Stimulated activated effector memory CD8-positive, alpha-beta T cell treated with anti-CD3 and anti-CD28 coated beads, Interleukin-12 subunit alpha, Interleukin-12 subunit beta, amount 100 ng/mL, for 72 hours (primary cell): ENCODE measurements around the gene YAP1.

Source experiments
- ATAC-seq: fragments of 150-1000 bp; cut with Tn5 transposase; 2 replicates; pipeline ENCODE4 v1.10.0; 2021
- DNase-seq, 2 donors: peaks; one replicate each; pipeline ENCODE4 v3.0.0; 2021 to 2022; ENCODE audit warnings: low spot score in 2 of 2
- H3K27ac Mint-ChIP-seq: one replicate; pipeline ENCODE4 v1.8.0; 2022; ENCODE audit warnings: mild to moderate bottlenecking, mixed read lengths
- H3K36me3 Mint-ChIP-seq: one replicate; pipeline ENCODE4 v1.8.0; 2022; ENCODE audit warnings: mild to moderate bottlenecking, mixed read lengths
- H3K4me1 Mint-ChIP-seq: one replicate; pipeline ENCODE4 v1.8.0; 2022; ENCODE audit warnings: mixed read lengths
- H3K4me3 Mint-ChIP-seq: one replicate; pipeline ENCODE4 v1.8.0; 2022; ENCODE audit warnings: mild to moderate bottlenecking, mixed read lengths
- H3K9me3 Mint-ChIP-seq: one replicate; pipeline ENCODE4 v1.8.0; 2022; ENCODE audit warnings: mixed read lengths

YAP1 gene

GRCh38 chr11:102139081-102139498 is 28.8 kb downstream of the YAP1 start:
- DNase-seq (no peak), ATAC-seq (no peak)
- H3K27ac Mint-ChIP-seq = no peak overlapping the region
- H3K4me3 Mint-ChIP-seq = no peak overlapping the region
- H3K4me1 Mint-ChIP-seq = no peaks in the 10 kb centered on the region
- H3K9me3 Mint-ChIP-seq = no peaks in the 10 kb centered on the region
- H3K36me3 Mint-ChIP-seq = no peaks in the 10 kb centered on the region

GRCh38 chr11:102142333-102142732 is 32.1 kb downstream of the YAP1 start:
- DNase-seq = no peak
- Mint-ChIP-seq H3K36me3 (no peaks in the 10 kb centered on the region), H3K4me3 (no peak overlapping the region), H3K27ac (no peak overlapping the region), H3K4me1 (no peaks in the 10 kb centered on the region), H3K9me3 (no peaks in the 10 kb centered on the region)
- ATAC-seq = no peak

- Mint-ChIP-seq H3K36me3 (no peaks in the 10 kb centered on the region), H3K4me1 (no peaks in the 10 kb centered on the region), H3K9me3 (no peaks in the 10 kb centered on the region), H3K27ac (no peak overlapping the region), H3K4me3 (no peak overlapping the region)
- ATAC-seq (no peak), DNase-seq (no peak)
Measured at GRCh38 chr11:102143867-102144266, 33.6 kb downstream of the YAP1 start.

- Mint-ChIP-seq H3K36me3 (no peaks in the 10 kb centered on the region), H3K9me3 (no peaks in the 10 kb centered on the region), H3K4me3 (no peak overlapping the region), H3K4me1 (no peaks in the 10 kb centered on the region), H3K27ac (no peak overlapping the region)
- ATAC-seq (no peak), DNase-seq (no peak)
Measured at GRCh38 chr11:102144357-102145355, 34.4 kb downstream of the YAP1 start.

- no peak for ATAC-seq
- H3K4me1 Mint-ChIP-seq = no peaks in the 10 kb centered on the region
- H3K36me3 Mint-ChIP-seq = no peaks in the 10 kb centered on the region
- no peaks in the 10 kb centered on the region for H3K9me3 Mint-ChIP-seq
- H3K4me3 Mint-ChIP-seq = no peak overlapping the region
- no peak overlapping the region for H3K27ac Mint-ChIP-seq
- DNase-seq = no peak
Measured at GRCh38 chr11:102147015-102147414, 36.8 kb downstream of the YAP1 start.

- no peak overlapping the region for H3K27ac Mint-ChIP-seq
- no peaks in the 10 kb centered on the region for H3K36me3 Mint-ChIP-seq
- no peak overlapping the region for H3K4me3 Mint-ChIP-seq
- ATAC-seq (no peak), DNase-seq (no peak)
- no peaks in the 10 kb centered on the region for H3K9me3 Mint-ChIP-seq
- no peaks in the 10 kb centered on the region for H3K4me1 Mint-ChIP-seq
Measured at GRCh38 chr11:102147632-102148031, 37.4 kb downstream of the YAP1 start.

GRCh38 chr11:102148059-102148458 is 37.8 kb downstream of the YAP1 start:
- Mint-ChIP-seq H3K4me1 (no peaks in the 10 kb centered on the region), H3K36me3 (no peaks in the 10 kb centered on the region), H3K4me3 (no peak overlapping the region), H3K27ac (no peak overlapping the region), H3K9me3 (no peaks in the 10 kb centered on the region)
- DNase-seq (no peak), ATAC-seq (no peak)

GRCh38 chr11:102151784-102152525 is 41.7 kb downstream of the YAP1 start:
- DNase-seq (no peak), ATAC-seq (no peak)
- H3K4me1 Mint-ChIP-seq = no peaks in the 10 kb centered on the region
- no peaks in the 10 kb centered on the region for H3K9me3 Mint-ChIP-seq
- no peak overlapping the region for H3K27ac Mint-ChIP-seq
- no peak overlapping the region for H3K4me3 Mint-ChIP-seq
- no peaks in the 10 kb centered on the region for H3K36me3 Mint-ChIP-seq

- no peak overlapping the region for H3K27ac Mint-ChIP-seq
- H3K9me3 Mint-ChIP-seq = no peaks in the 10 kb centered on the region
- no peaks in the 10 kb centered on the region for H3K4me1 Mint-ChIP-seq
- no peaks in the 10 kb centered on the region for H3K36me3 Mint-ChIP-seq
- DNase-seq = no peak
- no peak overlapping the region for H3K4me3 Mint-ChIP-seq
- ATAC-seq = no peak
Measured at GRCh38 chr11:102153082-102153481, 42.8 kb downstream of the YAP1 start.

GRCh38 chr11:102154806-102155205 is 44.6 kb downstream of the YAP1 start:
- Mint-ChIP-seq H3K4me1 (no peaks in the 10 kb centered on the region), H3K9me3 (no peaks in the 10 kb centered on the region)

GRCh38 chr11:102155676-102156075 is 45.4 kb downstream of the YAP1 start:
- Mint-ChIP-seq H3K4me1 (no peaks in the 10 kb centered on the region), H3K9me3 (no peaks in the 10 kb centered on the region), H3K36me3 (no peaks in the 10 kb centered on the region), H3K27ac (no peak overlapping the region), H3K4me3 (no peak overlapping the region)
- ATAC-seq (no peak), DNase-seq (no peak)

More at GRCh38 chr11:102154806-102155205, 44.6 kb downstream of the YAP1 start:
- no peaks in the 10 kb centered on the region for H3K36me3 Mint-ChIP-seq
- ATAC-seq (no peak), DNase-seq (no peak)
- no peak overlapping the region for H3K4me3 Mint-ChIP-seq
- no peak overlapping the region for H3K27ac Mint-ChIP-seq

- Mint-ChIP-seq H3K4me1 (no peaks in the 10 kb centered on the region), H3K36me3 (no peaks in the 10 kb centered on the region), H3K4me3 (no peak overlapping the region), H3K9me3 (no peaks in the 10 kb centered on the region), H3K27ac (no peak overlapping the region)
- DNase-seq = no peak
- no peak for ATAC-seq
Measured at GRCh38 chr11:102157219-102157618, 47.0 kb downstream of the YAP1 start.

- Mint-ChIP-seq H3K4me3 (no peak overlapping the region), H3K27ac (no peak overlapping the region), H3K36me3 (no peaks in the 10 kb centered on the region), H3K4me1 (no peaks in the 10 kb centered on the region), H3K9me3 (no peaks in the 10 kb centered on the region)
- ATAC-seq = no peak
- DNase-seq = no peak
Measured at GRCh38 chr11:102158164-102158735, 48.0 kb downstream of the YAP1 start.

- Mint-ChIP-seq H3K4me1 (no peaks in the 10 kb centered on the region), H3K27ac (no peak overlapping the region), H3K9me3 (no peaks in the 10 kb centered on the region), H3K36me3 (no peaks in the 10 kb centered on the region), H3K4me3 (no peak overlapping the region)
- DNase-seq (no peak), ATAC-seq (no peak)
Measured at GRCh38 chr11:102163368-102163767, 53.1 kb downstream of the YAP1 start.

- Mint-ChIP-seq H3K9me3 (no peaks in the 10 kb centered on the region), H3K36me3 (no peaks in the 10 kb centered on the region), H3K27ac (no peak overlapping the region), H3K4me1 (no peaks in the 10 kb centered on the region), H3K4me3 (no peak overlapping the region)
- no peak for ATAC-seq
- no peak for DNase-seq
Measured at GRCh38 chr11:102166175-102167064, 56.2 kb downstream of the YAP1 start.
